ENCODE results near the gene TOM1. TPM values are rescaled to one million over a fixed set of nuclear protein-coding genes. Genes with fewer than 3 reads are reported as not detected.

TOM1 gene
- total and polyA plus RNA-seq, 10 of the 15 experiments (the other 5 are each of a cell fraction or from before 2014, with no cell fraction given) = 2.2 to 64.6 (median 40.3) TPM

DNA sequence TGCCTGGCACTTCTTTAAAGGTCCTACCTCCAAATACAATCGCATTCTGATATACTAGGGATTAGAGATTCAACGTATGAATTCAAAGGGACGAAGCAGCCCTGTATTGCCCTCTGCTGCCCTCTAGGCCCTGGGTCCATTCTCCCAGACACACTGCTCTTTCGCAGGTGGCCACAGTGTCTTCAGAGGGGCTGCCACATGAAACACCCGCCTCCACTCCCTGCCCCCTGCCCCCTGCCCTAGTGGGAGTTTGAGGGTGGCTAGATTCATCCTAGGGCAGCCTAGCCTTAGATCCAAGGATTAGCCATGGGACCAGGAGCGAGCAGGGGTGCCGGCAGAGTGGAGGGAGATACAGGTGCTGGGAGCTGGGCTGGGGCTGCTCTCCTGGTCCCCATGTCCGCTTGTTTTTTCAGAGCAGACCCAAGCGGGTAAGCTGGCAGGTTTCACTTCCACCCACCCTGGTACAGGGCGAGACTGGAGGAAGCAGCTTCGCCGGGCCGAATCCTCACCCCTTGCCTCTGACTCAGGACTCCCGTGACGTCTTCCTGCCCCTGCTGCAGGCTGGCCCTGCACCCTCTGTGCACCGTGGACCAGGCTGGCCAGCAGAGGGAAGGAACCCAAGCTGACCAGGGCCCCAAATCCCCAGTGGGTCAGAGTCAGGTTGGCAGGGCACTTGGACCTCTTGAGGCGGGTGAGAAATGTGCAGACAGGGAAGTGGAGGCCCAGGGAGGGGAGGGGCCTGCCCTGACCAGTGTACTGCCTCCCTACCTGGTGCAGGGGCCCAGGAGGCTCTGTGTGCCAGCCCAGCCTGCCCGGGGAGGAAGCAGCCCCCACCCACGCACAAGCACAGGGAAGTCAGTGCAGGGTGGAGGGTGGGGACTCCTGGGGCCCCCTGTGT, 52.8 kb downstream of the TOM1 start:
- no peaks in the 10 kb centered on the region for H3K27me3 ChIP-seq (replicated peaks in 1 of 2; ENCODE audit: control insufficient read depth in 2 of 2, insufficient read depth in 2 of 2, low read length in 1 of 2)
- no peaks in the 10 kb centered on the region for H3K9me3 ChIP-seq (replicated peaks; ENCODE audit: control insufficient read depth, insufficient read depth, low read length)
- 4% methylated on average over 19 of the region's 19 CpGs for WGBS (ENCODE audit: insufficient coverage, insufficient replicate concordance, low lambda C conversion rate, missing lambda C conversion rate)
- peak; percentile 32; the same call in 1 of the 2 replicates for TF ChIP-seq PAX5 (IDR thresholded peaks at IDR 0.05; ENCODE audit: borderline replicate concordance, low read depth, low read length)
- TF ChIP-seq IKZF1 (conservative IDR thresholded peaks at IDR 0.05) = peak; percentile 56
- TF ChIP-seq STAT1 (conservative IDR thresholded peaks at IDR 0.05) = no peak
- peak in 1 of 2 experiments; percentile 56; a peak in 1 of 4 replicates for TF ChIP-seq BHLHE40 (IDR thresholded peaks at IDR 0.05; ENCODE audit: borderline replicate concordance in 1 of 2, low read depth in 2 of 2, low read length in 1 of 2)
- peak; percentile 67 for TF ChIP-seq SPI1 (IDR thresholded peaks at IDR 0.05; ENCODE audit: borderline replicate concordance, insufficient read depth, low read depth, low read length)
- TF ChIP-seq NFIC (IDR thresholded peaks at IDR 0.05; ENCODE audit: low read depth, low read length) = no peak
- TF ChIP-seq DPF2 (IDR thresholded peaks at IDR 0.05) = peak; percentile 64; the same call in 1 of the 2 replicates
- no peak for TF ChIP-seq TCF3 (IDR thresholded peaks at IDR 0.05; ENCODE audit: borderline replicate concordance, insufficient read depth, low read depth, low read length)
- no peak for TF ChIP-seq SIN3A (IDR thresholded peaks at IDR 0.05; ENCODE audit: low read depth, low read length)
- peak in 1 of 2 experiments; percentile 83; a peak in 2 of 3 replicates for TF ChIP-seq EGR1 (IDR thresholded peaks at IDR 0.05; ENCODE audit: borderline replicate concordance in 1 of 2, low read depth in 2 of 2, low read length in 2 of 2)
- peak; percentile 51; the same call in 1 of the 2 replicates for TF ChIP-seq HDGF (IDR thresholded peaks at IDR 0.05)
- no peak for TF ChIP-seq CREM (IDR thresholded peaks at IDR 0.05; ENCODE audit: low read depth)
- TF ChIP-seq ATF7 (IDR thresholded peaks at IDR 0.05; ENCODE audit: low read depth) = peak; percentile 10; the same call in 1 of the 2 replicates
- TF ChIP-seq, protein P1, sequence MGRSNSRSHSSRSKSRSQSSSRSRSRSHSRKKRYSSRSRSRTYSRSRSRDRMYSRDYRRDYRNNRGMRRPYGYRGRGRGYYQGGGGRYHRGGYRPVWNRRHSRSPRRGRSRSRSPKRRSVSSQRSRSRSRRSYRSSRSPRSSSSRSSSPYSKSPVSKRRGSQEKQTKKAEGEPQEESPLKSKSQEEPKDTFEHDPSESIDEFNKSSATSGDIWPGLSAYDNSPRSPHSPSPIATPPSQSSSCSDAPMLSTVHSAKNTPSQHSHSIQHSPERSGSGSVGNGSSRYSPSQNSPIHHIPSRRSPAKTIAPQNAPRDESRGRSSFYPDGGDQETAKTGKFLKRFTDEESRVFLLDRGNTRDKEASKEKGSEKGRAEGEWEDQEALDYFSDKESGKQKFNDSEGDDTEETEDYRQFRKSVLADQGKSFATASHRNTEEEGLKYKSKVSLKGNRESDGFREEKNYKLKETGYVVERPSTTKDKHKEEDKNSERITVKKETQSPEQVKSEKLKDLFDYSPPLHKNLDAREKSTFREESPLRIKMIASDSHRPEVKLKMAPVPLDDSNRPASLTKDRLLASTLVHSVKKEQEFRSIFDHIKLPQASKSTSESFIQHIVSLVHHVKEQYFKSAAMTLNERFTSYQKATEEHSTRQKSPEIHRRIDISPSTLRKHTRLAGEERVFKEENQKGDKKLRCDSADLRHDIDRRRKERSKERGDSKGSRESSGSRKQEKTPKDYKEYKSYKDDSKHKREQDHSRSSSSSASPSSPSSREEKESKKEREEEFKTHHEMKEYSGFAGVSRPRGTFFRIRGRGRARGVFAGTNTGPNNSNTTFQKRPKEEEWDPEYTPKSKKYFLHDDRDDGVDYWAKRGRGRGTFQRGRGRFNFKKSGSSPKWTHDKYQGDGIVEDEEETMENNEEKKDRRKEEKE (IDR thresholded peaks at IDR 0.05) = no peak
- TF ChIP-seq CHD2 (IDR thresholded peaks at IDR 0.05; ENCODE audit: borderline replicate concordance, low read depth, low read length) = 0 out of 2 replicates have a peak, but pooled peaks have one; percentile 23

More for the DNA sequence above, 52.8 kb downstream of the TOM1 start:
- DNase-seq (ENCODE audit: low read depth, low spot score) (no peak), ATAC-seq (peak; percentile 73), FAIRE-seq (peak; percentile 64)
- H3K4me2 ChIP-seq (ENCODE audit: control insufficient read depth, insufficient read depth) = peak overlapping the region; percentile 74
- no TSS peak for BruUV-seq (replicated peaks)
- no peak overlapping the region for H3K4me3 ChIP-seq
- H4K20me1 ChIP-seq (ENCODE audit: control insufficient read depth, insufficient read depth) = no peaks in the 10 kb centered on the region
- peak overlapping the region; percentile 18; the same call in 1 of the 2 replicates for H3K9ac ChIP-seq (ENCODE audit: control insufficient read depth, insufficient read depth, low read length)
- RAD21 ChIA-PET (ENCODE audit: unreplicated experiment) = interaction anchor here (0.7 to 4.4 kb wide), 13 partner anchors 10 to 275 kb away, joined by 3 to 112 read pairs (median 4); partner anchors contain the start of gene HMOX1
- POLR2A ChIA-PET = interaction anchor here (0.7 to 3.0 kb wide), 6 partner anchors 18 to 1299 kb away, joined by 3 to 18 read pairs (median 4); no protein-coding TSS in a partner anchor
- intact Hi-C loops (cut with micrococcal nuclease; ENCODE audit: unreplicated experiment) (loop anchor here (1.0 to 5.0 kb wide), 2 partner anchors 59 to 570 kb away; no protein-coding TSS in a partner anchor), in situ Hi-C loops (cut with MboI) (loop anchor here (5.0 to 10.0 kb wide), 4 partner anchors 230 to 772 kb away; no protein-coding TSS in a partner anchor)
- CTCF ChIA-PET = interaction anchor here (0.6 to 5.2 kb wide), 20 partner anchors 8 to 264 kb away, joined by 3 to 91 read pairs (median 4); partner anchors contain the start of gene HMOX1
- peaks cover 43% of the 10 kb centered on the region for H3K4me1 ChIP-seq (ENCODE audit: control insufficient read depth, insufficient read depth, low read length)
- H3K27ac ChIP-seq (ENCODE audit: control insufficient read depth, insufficient read depth) = peak overlapping the region; percentile 51
- peak overlapping the region; percentile 69 for H2AFZ ChIP-seq (ENCODE audit: control insufficient read depth, low read depth, low read length)
- SMC1A ChIA-PET (ENCODE audit: uncharacterized antibody, unreplicated experiment) = interaction anchor here (0.5 to 4.2 kb wide), 14 partner anchors 13 to 231 kb away, joined by 3 to 67 read pairs (median 4); partner anchors contain the start of gene HMOX1
- no peaks in the 10 kb centered on the region; a peak in 1 of 4 replicates for H3K36me3 ChIP-seq (ENCODE audit: control insufficient read depth in 2 of 2, insufficient read depth in 2 of 2, low read length in 1 of 2)
- H3K79me2 ChIP-seq (ENCODE audit: control insufficient read depth, insufficient read depth, low read length) = no peaks in the 10 kb centered on the region

All from GM12878 (cell line).